Central memory CD8-positive, alpha-beta T cell (primary cell): ENCODE measurements around the gene STRIP2.
A peak's percentile ranks its signal among the peaks of the same experiment; 100 is the strongest.
"Not testable (repeated sequence)": the region's sequence is repeated elsewhere in the genome, so short reads cannot be mapped to it uniquely, and the experiment has no call there.

Experiments
- ATAC-seq: fragments of 150-1000 bp; cut with Tn5 transposase; replicated peaks from 2 replicates; pipeline ENCODE4 v1.10.0; 2022; ENCODE audit warnings: mild to moderate bottlenecking, moderate FRiP score, moderate number of reproducible peaks; ENCODE audit not compliant: poor library complexity, severe bottlenecking; ENCODE audit errors: extremely low read depth
- DNase-seq, 2 donors: peaks; one replicate each; pipeline ENCODE4 v3.0.0; 2021; ENCODE audit warnings: low spot score in 2 of 2
- H3K27ac Mint-ChIP-seq: one replicate; pipeline ENCODE4 v1.8.0; 2022; ENCODE audit warnings: low read depth, mild to moderate bottlenecking, moderate library complexity, mixed read lengths
- H3K27me3 Mint-ChIP-seq: one replicate; pipeline ENCODE4 v1.8.0; 2022; ENCODE audit warnings: mixed read lengths
- H3K36me3 Mint-ChIP-seq: one replicate; pipeline ENCODE4 v1.8.0; 2022; ENCODE audit warnings: mild to moderate bottlenecking, moderate library complexity, mixed read lengths; ENCODE audit not compliant: insufficient read depth
- H3K4me1 Mint-ChIP-seq: one replicate; pipeline ENCODE4 v1.8.0; 2022; ENCODE audit warnings: mixed read lengths
- H3K4me3 Mint-ChIP-seq: one replicate; pipeline ENCODE4 v1.8.0; 2022; ENCODE audit warnings: mild to moderate bottlenecking, moderate library complexity, mixed read lengths
- H3K9me3 Mint-ChIP-seq: one replicate; pipeline ENCODE4 v1.8.0; 2022; ENCODE audit warnings: mixed read lengths

STRIP2 gene

DNA sequence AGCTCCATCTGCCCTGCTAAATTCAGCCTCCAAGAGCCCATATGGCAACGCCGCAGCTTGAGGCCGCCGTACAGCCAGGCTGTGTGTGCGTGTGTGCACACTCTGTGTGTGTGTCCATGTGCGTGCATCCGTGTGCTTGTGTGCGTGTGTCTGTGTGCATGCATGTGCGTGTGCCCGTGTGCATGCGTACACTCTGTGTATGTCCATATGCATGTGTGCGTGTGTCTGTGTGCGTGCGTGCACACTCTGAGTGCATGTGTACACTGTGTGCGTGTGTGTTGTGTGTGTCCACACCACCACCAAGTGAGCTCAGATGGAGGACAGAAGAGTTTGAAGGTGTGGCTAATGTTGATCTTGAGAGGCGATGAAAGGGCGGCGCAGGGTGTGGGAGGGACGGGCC, 98.1 kb downstream of the STRIP2 start:
- Mint-ChIP-seq H3K4me1 (peaks cover 17% of the 10 kb centered on the region), H3K36me3 (peaks cover 1% of the 10 kb centered on the region), H3K27ac (no peak overlapping the region), H3K4me3 (no peak overlapping the region), H3K9me3 (no peaks in the 10 kb centered on the region), H3K27me3 (no peaks in the 10 kb centered on the region)
- ATAC-seq (no peak), DNase-seq (no peak)

DNA sequence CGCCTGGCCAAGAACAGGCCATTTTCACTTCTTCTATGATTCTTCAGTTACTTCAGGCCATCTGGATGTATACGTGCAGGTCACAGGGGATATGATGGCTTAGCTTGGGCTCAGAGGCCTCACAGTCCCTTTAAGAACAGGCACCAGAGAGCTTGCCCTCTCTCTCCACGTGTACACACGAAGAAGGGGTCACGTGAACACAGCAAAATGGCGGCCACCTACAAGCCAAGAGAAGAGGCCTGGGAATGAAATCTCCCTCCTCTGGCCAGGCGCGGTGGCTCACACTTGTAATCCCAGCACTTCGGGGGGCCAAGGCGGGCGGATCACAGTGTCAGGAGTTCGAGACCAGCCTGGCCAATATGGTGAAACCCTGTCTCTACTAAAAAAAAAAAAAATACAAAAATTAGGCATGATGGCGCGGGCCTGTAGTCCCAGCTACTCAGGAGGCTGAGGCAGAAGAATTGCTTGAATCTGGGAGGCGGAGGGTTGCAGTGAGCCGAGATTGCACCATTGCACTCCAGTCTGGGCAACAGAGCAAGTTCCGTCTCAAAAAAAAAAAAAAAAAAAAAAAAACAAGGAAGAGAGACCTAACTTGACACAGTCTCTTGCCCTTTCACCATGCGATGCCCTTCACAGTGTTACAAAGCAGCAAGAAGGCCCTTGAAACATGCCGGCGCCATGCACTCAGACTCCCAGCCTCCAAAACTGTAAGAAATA, 100.5 kb downstream of the STRIP2 start:
- not testable (repeated sequence) for H3K4me3 Mint-ChIP-seq, H3K27me3 Mint-ChIP-seq, H3K9me3 Mint-ChIP-seq, ATAC-seq, H3K27ac Mint-ChIP-seq, DNase-seq, H3K36me3 Mint-ChIP-seq
- H3K4me1 Mint-ChIP-seq: peaks cover 16% of the 10 kb centered on the region

DNA sequence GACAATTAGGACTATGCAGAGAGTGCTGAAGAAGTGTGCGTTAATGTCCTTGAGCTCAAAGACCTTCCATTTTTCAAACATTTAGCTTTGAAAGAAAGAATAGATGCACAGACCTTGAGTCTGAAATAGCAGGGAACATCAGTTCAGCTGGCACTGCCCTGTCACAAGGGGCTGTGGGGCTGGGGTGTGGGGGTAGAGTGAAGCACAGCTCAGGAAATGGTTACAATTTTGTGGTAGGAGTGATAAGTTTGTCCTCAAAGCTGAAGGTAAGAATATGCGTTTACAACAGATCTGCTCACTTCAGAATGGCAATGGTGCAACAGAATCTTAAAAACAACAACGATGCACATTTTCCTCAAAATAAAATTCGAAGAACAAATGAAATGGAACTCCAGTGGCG, 101.7 kb downstream of the STRIP2 start:
- H3K4me1 Mint-ChIP-seq: peaks cover 16% of the 10 kb centered on the region
- H3K36me3 Mint-ChIP-seq: peaks cover 1% of the 10 kb centered on the region
- H3K27ac Mint-ChIP-seq: peak overlapping the region; percentile 86
- peak in 1 of 2 donors; percentile 24 for DNase-seq
- no peaks in the 10 kb centered on the region for H3K9me3 Mint-ChIP-seq
- peak; percentile 91 for ATAC-seq
- peak overlapping the region; percentile 76 for H3K4me3 Mint-ChIP-seq
- H3K27me3 Mint-ChIP-seq: no peaks in the 10 kb centered on the region

DNA sequence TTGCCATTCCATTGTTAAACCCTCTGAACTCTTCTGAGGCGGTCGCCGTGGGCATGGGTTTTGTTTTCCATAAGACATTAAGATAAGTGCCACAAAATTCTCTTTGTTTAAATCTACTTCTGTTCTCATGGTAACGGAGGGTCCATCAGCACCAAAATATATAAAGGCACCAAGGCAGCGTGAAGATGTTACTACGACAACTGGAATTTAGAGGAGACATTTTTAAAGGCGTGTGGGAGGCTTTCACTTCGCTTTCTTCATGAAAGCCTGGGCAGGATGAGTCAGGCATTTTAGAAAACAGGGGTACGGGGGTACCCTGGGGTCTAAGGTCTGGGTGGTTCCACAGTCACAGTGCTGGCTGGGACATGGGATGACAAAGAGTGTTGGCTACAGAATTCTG, 102.1 kb downstream of the STRIP2 start:
- ATAC-seq (peak; percentile 33), DNase-seq (no peak)
- peak overlapping the region; percentile 86 for H3K27ac Mint-ChIP-seq
- H3K36me3 Mint-ChIP-seq: peaks cover 1% of the 10 kb centered on the region
- no peaks in the 10 kb centered on the region for H3K27me3 Mint-ChIP-seq
- H3K9me3 Mint-ChIP-seq: no peaks in the 10 kb centered on the region
- H3K4me3 Mint-ChIP-seq: peak overlapping the region; percentile 76
- peaks cover 16% of the 10 kb centered on the region for H3K4me1 Mint-ChIP-seq
